Muscle of leg (tissue), 9 donors: Measurements from ENCODE around the gene MOGAT3. TPM values are rescaled to one million over a fixed set of nuclear protein-coding genes. Genes with fewer than 3 reads are reported as not detected.

Experiments used
- polyA plus RNA-seq, 8 donors: library from polyadenylated mRNA; unstranded; fragments of 120-200 nt; gene quantifications; one replicate each; pipeline versions ENCODE4 v1.2.1 to v1.2.3, GENCODE V29; 2013; ENCODE audit warnings: inconsistent platforms in 1 of 8, low replicate concordance in 1 of 8; ENCODE audit not compliant: insufficient read length in 8 of 8, insufficient read depth in 1 of 8
- total RNA-seq: library from RNA; stranded (reverse); fragments of 120-200 nt; gene quantifications from one replicate; pipeline ENCODE4 v1.2.4, GENCODE V29; 2013

The MOGAT3 gene
- total and polyA plus RNA-seq, 9 donors: 0.10 to 2.4 (median 0.51) TPM; not detected in 6

Other genes starting within 250 kb of the MOGAT3 start
- 0.31 TPM for gene MUC12, start 231.5 kb downstream of the MOGAT3 start, total RNA-seq
- gene MUC12, start 231.5 kb downstream of the MOGAT3 start, polyA plus RNA-seq: 1 to 10 TPM in 1 of 8 donors, under 1 TPM in 7; 0.37 to 1.4 (median 0.83) TPM
- gene MUC17, start 181.0 kb downstream of the MOGAT3 start, total RNA-seq: not detected
- gene MUC17, start 181.0 kb downstream of the MOGAT3 start, polyA plus RNA-seq: 10 to 100 TPM in 1 of 8 donors, 1 to 10 TPM in 1, under 1 TPM in 3, not detected in 3; 0.01 to 10.0 (median 0.16) TPM
- 7.2 TPM for gene TRIM56, start 115.6 kb downstream of the MOGAT3 start, total RNA-seq
- gene TRIM56, start 115.6 kb downstream of the MOGAT3 start, polyA plus RNA-seq: 10 to 100 TPM in 1 of 8 donors, 1 to 10 TPM in 7; 7.3 to 12.7 (median 8.5) TPM
- gene SERPINE1, start 73.9 kb downstream of the MOGAT3 start, total RNA-seq: 1.6 TPM
- gene SERPINE1, start 73.9 kb downstream of the MOGAT3 start, polyA plus RNA-seq: 1 to 10 TPM; 3.2 to 8.5 (median 6.2) TPM
- 21.1 TPM for gene AP1S1, start 46.6 kb downstream of the MOGAT3 start, total RNA-seq
- gene AP1S1, start 46.6 kb downstream of the MOGAT3 start, polyA plus RNA-seq: 10 to 100 TPM; 20.2 to 36.8 (median 23.8) TPM
- not detected for gene VGF, start 35.5 kb downstream of the MOGAT3 start, total RNA-seq
- under 1 TPM in 1 of 8 donors, not detected in 7; 0.08 TPM for gene VGF, start 35.5 kb downstream of the MOGAT3 start, polyA plus RNA-seq
- not detected for gene NAT16, start 20.7 kb downstream of the MOGAT3 start, total RNA-seq
- under 1 TPM in 1 of 8 donors, not detected in 7; 0.12 TPM for gene NAT16, start 20.7 kb downstream of the MOGAT3 start, polyA plus RNA-seq
- gene PLOD3, start 16.5 kb upstream of the MOGAT3 start, total RNA-seq: 24.8 TPM
- 10 to 100 TPM; 41.3 to 78.2 (median 51.1) TPM for gene PLOD3, start 16.5 kb upstream of the MOGAT3 start, polyA plus RNA-seq
- 67.3 TPM for gene ZNHIT1, start 17.1 kb upstream of the MOGAT3 start, total RNA-seq
- gene ZNHIT1, start 17.1 kb upstream of the MOGAT3 start, polyA plus RNA-seq: 10 to 100 TPM; 45.4 to 59.6 (median 47.6) TPM
- gene CLDN15, start 36.8 kb upstream of the MOGAT3 start, total RNA-seq: 4.3 TPM
- 10 to 100 TPM in 1 of 8 donors, 1 to 10 TPM in 7; 5.4 to 13.7 (median 6.9) TPM for gene CLDN15, start 36.8 kb upstream of the MOGAT3 start, polyA plus RNA-seq
- 178 TPM for gene FIS1, start 44.0 kb upstream of the MOGAT3 start, total RNA-seq
- gene FIS1, start 44.0 kb upstream of the MOGAT3 start, polyA plus RNA-seq: 100 to 1,000 TPM; 124 to 154 (median 137) TPM
- gene IFT22, start 120.8 kb upstream of the MOGAT3 start, total RNA-seq: 25.9 TPM
- 10 to 100 TPM; 25.4 to 31.6 (median 29.3) TPM for gene IFT22, start 120.8 kb upstream of the MOGAT3 start, polyA plus RNA-seq
- gene COL26A1, start 161.8 kb upstream of the MOGAT3 start, total RNA-seq: 1.2 TPM
- 1 to 10 TPM in 7 of 8 donors, under 1 TPM in 1; 0.84 to 5.3 (median 3.5) TPM for gene COL26A1, start 161.8 kb upstream of the MOGAT3 start, polyA plus RNA-seq